Measurements from ENCODE around the gene ASB6.

DNA sequence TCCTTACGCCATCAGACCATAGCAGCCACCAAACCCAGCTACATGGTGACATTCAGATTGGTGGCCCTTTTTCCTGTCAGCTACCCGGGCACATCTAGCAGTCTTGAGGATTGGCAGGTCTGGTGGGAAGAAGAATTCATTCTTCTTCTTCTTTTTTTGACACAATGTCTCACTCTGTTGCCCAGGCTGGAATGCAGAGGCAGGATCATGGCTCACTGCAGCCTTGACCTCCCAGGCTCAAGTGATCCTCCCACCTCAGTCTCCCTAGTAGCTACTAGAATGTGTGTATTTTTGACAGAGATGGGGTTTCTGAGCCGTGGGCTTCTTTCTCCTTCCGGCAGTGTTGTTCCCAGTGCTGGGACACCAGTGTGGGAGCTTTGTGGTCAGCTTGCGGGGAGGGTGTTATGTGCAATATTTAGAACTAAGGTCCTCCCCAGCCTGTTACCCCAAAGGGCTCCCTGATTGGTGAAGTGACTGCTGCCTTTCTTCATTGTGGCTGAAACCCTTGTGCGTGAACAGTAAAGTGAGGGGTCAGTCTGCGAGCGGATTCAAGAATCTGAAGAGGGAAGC, 12.6 kb downstream of the ASB6 start:
- TF ChIP-seq, protein P1, sequence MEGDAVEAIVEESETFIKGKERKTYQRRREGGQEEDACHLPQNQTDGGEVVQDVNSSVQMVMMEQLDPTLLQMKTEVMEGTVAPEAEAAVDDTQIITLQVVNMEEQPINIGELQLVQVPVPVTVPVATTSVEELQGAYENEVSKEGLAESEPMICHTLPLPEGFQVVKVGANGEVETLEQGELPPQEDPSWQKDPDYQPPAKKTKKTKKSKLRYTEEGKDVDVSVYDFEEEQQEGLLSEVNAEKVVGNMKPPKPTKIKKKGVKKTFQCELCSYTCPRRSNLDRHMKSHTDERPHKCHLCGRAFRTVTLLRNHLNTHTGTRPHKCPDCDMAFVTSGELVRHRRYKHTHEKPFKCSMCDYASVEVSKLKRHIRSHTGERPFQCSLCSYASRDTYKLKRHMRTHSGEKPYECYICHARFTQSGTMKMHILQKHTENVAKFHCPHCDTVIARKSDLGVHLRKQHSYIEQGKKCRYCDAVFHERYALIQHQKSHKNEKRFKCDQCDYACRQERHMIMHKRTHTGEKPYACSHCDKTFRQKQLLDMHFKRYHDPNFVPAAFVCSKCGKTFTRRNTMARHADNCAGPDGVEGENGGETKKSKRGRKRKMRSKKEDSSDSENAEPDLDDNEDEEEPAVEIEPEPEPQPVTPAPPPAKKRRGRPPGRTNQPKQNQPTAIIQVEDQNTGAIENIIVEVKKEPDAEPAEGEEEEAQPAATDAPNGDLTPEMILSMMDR (IDR thresholded peaks at IDR 0.05) = no peak
- no peak for TF ChIP-seq POLR2A (IDR thresholded peaks at IDR 0.05)

All from right lobe of liver (tissue), 4 donors.